Osteoblast (primary cell): ENCODE results near the gene RUNX3. TPM values are rescaled to one million over a fixed set of nuclear protein-coding genes. Genes with fewer than 3 reads are reported as not detected.

Source experiments
- DNase-seq: peaks from one replicate; pipeline ENCODE4 v3.0.0; 2011; ENCODE audit warnings: low spot score, mixed read lengths; ENCODE audit not compliant: insufficient read length; ENCODE audit errors: missing footprints
- H2AFZ ChIP-seq: 2 replicates; pipeline ENCODE4 v1.6.0; 2011; ENCODE audit warnings: mild to moderate bottlenecking, low read length
- H3K27ac ChIP-seq: 2 replicates; pipeline ENCODE4 v1.5.1; 2011; ENCODE audit warnings: mild to moderate bottlenecking, low read depth, low read length, moderate library complexity
- H3K27me3 ChIP-seq: 2 replicates; pipeline ENCODE4 v1.6.0; 2012; ENCODE audit warnings: mild to moderate bottlenecking, control low read depth, inconsistent platforms, low read length, moderate library complexity; ENCODE audit not compliant: insufficient read depth
- H3K36me3 ChIP-seq: 2 replicates; pipeline ENCODE4 v1.5.1; 2011; ENCODE audit warnings: mild to moderate bottlenecking, low read length, control low read depth, moderate library complexity; ENCODE audit not compliant: insufficient read depth
- H3K4me1 ChIP-seq: 2 replicates; pipeline ENCODE4 v1.5.1; 2011; ENCODE audit warnings: mild to moderate bottlenecking, low read length, control low read depth, moderate library complexity; ENCODE audit not compliant: insufficient read depth
- H3K4me2 ChIP-seq: 2 replicates; pipeline ENCODE4 v1.6.0; 2011; ENCODE audit warnings: mild to moderate bottlenecking, low read length; ENCODE audit not compliant: insufficient read depth
- H3K4me3 ChIP-seq: fragments of 200-600 bp; sonication (generic); 3 replicates; pipeline ENCODE4 v1.5.1; 2012; ENCODE audit warnings: mild to moderate bottlenecking, low read length, inconsistent platforms; ENCODE audit not compliant: insufficient read depth
- H3K79me2 ChIP-seq: 2 replicates; pipeline ENCODE4 v1.6.0; 2012; ENCODE audit warnings: mild to moderate bottlenecking, low read length, control low read depth, inconsistent platforms; ENCODE audit not compliant: insufficient read depth
- H3K9me3 ChIP-seq: 2 replicates; pipeline ENCODE4 v1.5.1; 2011; ENCODE audit warnings: low read depth, low read length, control low read depth
- H4K20me1 ChIP-seq: 2 replicates; pipeline ENCODE4 v1.6.0; 2012; ENCODE audit warnings: mild to moderate bottlenecking, low read length, control low read depth; ENCODE audit not compliant: insufficient read depth
- CTCF ChIP-seq: IDR thresholded peaks from 2 replicates; pipeline ENCODE4 v1.5.1; 2011; ENCODE audit warnings: mild to moderate bottlenecking, low read depth, low read length, moderate library complexity; ENCODE audit errors: extremely low read depth
- total RNA-seq: library from RNA; depleted of rRNA; stranded (reverse); fragments of >200 nt; gene quantifications from 2 replicates; pipeline ENCODE4 v1.2.3, GENCODE V29; 2012

Gene RUNX3
- total RNA-seq, 1 donor = 3.6 TPM

- Histone ChIP-seq H3K4me3 (no peak overlapping the region), H3K9me3 (no peaks in the 10 kb centered on the region), H3K27ac (no peak overlapping the region), H2AFZ (no peak overlapping the region), H3K27me3 (no peaks in the 10 kb centered on the region), H3K4me1 (no peaks in the 10 kb centered on the region), H3K4me2 (no peak overlapping the region), H3K79me2 (no peaks in the 10 kb centered on the region), H4K20me1 (no peaks in the 10 kb centered on the region), H3K36me3 (no peaks in the 10 kb centered on the region)
- no peak for TF ChIP-seq CTCF
- DNase-seq = peak; percentile 85
These were observed 25.2 kb downstream of the RUNX3 start for GRCh38 chr1:24904731-24905354.

- H3K27me3 ChIP-seq = no peaks in the 10 kb centered on the region
- no peak for TF ChIP-seq CTCF
- no peak overlapping the region for H3K4me3 ChIP-seq
- H3K4me2 ChIP-seq = no peak overlapping the region
- no peaks in the 10 kb centered on the region for H3K9me3 ChIP-seq
- H3K36me3 ChIP-seq = no peaks in the 10 kb centered on the region
- H2AFZ ChIP-seq = no peak overlapping the region
- no peaks in the 10 kb centered on the region for H4K20me1 ChIP-seq
- H3K79me2 ChIP-seq = no peaks in the 10 kb centered on the region
- DNase-seq = peak; percentile 79
- no peaks in the 10 kb centered on the region for H3K4me1 ChIP-seq
- no peak overlapping the region for H3K27ac ChIP-seq
These were observed 25.9 kb downstream of the RUNX3 start for GRCh38 chr1:24903955-24904730.

GRCh38 chr1:24903560-24903954 lies 26.5 kb downstream of the RUNX3 start:
- Histone ChIP-seq H3K79me2 (no peaks in the 10 kb centered on the region), H3K27ac (no peak overlapping the region), H2AFZ (no peak overlapping the region), H3K27me3 (no peaks in the 10 kb centered on the region), H3K4me1 (no peaks in the 10 kb centered on the region), H3K36me3 (no peaks in the 10 kb centered on the region), H3K4me2 (no peak overlapping the region), H4K20me1 (no peaks in the 10 kb centered on the region), H3K9me3 (no peaks in the 10 kb centered on the region), H3K4me3 (no peak overlapping the region)
- no peak for TF ChIP-seq CTCF
- DNase-seq = peak; percentile 74

- no peaks in the 10 kb centered on the region for H3K4me1 ChIP-seq
- H3K4me2 ChIP-seq = no peak overlapping the region
- no peak overlapping the region for H3K27ac ChIP-seq
- peak; percentile 80 for DNase-seq
- no peaks in the 10 kb centered on the region for H4K20me1 ChIP-seq
- no peaks in the 10 kb centered on the region for H3K36me3 ChIP-seq
- H2AFZ ChIP-seq = no peak overlapping the region
- H3K27me3 ChIP-seq = no peaks in the 10 kb centered on the region
- no peak for TF ChIP-seq CTCF
- H3K79me2 ChIP-seq = no peaks in the 10 kb centered on the region
- no peak overlapping the region for H3K4me3 ChIP-seq
- H3K9me3 ChIP-seq = no peaks in the 10 kb centered on the region
These were observed 27.0 kb downstream of the RUNX3 start for GRCh38 chr1:24903011-24903461.
